GM19463 (cell line): ENCODE data around the gene ISLR.

Experiments
- ATAC-seq: cut with Tn5 transposase; IDR thresholded peaks from one replicate; pipeline ENCODE4 v1.9.1; 2021; ENCODE audit warnings: mild to moderate bottlenecking, moderate library complexity; ENCODE audit not compliant: unreplicated experiment

The ISLR gene

GRCh38 chr15:74209997-74210671, 36.6 kb downstream of the ISLR start:
- ATAC-seq: no peak

GRCh38 chr15:74210729-74211128, 37.2 kb downstream of the ISLR start:
- ATAC-seq: no peak

- ATAC-seq: no peak
Measured at GRCh38 chr15:74211656-74212055, 38.1 kb downstream of the ISLR start.

DNA sequence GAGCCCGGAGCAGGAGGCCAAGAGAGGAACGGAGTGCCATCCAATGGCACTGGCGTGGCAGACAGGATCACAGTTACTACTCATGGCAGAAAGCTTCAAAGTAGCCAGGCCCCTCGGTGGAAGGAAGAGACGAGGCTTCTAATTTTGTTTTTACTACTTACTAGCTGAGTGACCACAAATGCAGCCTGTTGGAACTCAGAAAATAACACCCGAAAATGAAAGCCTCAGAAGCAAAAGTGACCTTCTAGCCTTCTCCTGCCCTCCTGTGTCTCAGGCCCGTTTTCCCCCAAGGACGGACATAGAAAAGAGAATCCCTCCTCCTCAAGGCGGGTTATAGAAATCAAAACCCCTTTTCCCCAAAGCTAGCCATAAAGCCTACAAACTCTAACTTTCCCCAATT, 39.0 kb downstream of the ISLR start:
- ATAC-seq: no peak

GRCh38 chr15:74213858-74214284, 40.4 kb downstream of the ISLR start:
- ATAC-seq: no peak

DNA sequence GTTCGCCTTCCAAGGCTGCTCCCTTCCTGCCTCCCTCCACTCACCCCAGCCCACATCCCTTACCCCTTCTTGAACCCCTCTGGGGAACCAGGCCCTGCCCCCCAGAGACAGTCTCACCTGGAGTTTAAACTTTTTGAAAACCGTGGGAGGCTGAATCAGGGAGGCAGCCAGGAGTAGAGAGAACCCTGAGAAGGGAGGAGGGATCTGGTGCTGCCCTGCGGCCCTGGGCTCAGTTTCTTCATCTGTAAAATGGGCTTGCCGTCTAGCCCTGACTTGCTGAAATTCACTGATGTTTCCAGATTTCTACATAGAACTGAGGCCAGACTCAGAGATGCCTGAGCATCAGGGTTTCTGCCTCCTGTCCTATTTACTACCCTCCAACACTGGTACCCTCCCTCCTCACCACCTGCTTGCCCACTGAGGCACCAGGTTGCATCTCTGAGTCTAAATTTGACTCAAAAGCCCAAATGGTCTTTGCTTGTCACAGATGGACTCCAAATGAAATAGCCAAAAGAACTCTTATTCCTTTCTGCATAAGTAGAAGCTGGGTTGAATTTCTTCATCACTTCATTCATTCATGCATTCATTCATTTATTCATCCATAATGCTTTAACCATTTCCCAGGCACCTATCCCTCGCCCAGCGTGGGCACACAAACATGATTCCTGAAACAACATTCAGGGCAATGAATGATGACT, 41.0 kb downstream of the ISLR start:
- no peak for ATAC-seq

DNA sequence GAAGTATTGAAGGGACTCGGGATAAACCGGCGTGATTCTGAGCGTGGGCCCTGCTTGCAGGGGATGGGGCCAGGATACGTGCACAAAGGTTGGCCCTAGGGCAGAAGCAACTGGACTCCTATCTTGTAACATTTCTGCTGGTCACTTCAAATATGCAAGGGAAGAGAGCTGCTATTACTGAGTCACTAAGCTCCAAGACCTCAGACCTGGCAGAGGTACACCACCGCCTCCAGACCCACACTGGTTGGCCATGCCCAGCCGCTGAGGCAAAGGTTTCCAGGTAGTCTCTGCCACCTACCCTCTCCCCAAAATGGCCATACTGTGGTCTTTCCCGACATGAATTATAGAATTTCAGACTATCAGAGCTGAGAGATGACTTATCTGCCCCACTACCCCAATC, 42.4 kb downstream of the ISLR start:
- ATAC-seq: no peak

DNA sequence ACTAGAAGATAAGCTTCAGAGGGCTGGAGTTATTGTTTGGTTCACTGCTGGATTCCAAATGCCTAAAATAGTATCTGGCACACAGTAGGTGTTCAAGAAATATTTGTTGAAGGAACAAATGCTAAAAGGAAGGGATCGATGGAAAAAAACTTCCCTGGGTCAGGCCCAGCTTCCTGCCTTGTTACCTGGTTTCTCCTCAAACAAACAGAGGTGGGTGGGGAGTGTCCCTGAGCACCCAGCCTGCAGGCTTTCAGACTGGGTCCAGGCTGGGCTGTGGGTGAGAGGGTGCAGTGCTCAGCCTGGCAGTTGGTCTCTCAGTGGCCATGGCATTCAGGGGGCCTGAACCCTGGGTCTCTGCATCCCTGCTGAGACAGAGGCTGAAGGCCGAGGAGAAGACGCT, 43.4 kb downstream of the ISLR start:
- no peak for ATAC-seq

DNA sequence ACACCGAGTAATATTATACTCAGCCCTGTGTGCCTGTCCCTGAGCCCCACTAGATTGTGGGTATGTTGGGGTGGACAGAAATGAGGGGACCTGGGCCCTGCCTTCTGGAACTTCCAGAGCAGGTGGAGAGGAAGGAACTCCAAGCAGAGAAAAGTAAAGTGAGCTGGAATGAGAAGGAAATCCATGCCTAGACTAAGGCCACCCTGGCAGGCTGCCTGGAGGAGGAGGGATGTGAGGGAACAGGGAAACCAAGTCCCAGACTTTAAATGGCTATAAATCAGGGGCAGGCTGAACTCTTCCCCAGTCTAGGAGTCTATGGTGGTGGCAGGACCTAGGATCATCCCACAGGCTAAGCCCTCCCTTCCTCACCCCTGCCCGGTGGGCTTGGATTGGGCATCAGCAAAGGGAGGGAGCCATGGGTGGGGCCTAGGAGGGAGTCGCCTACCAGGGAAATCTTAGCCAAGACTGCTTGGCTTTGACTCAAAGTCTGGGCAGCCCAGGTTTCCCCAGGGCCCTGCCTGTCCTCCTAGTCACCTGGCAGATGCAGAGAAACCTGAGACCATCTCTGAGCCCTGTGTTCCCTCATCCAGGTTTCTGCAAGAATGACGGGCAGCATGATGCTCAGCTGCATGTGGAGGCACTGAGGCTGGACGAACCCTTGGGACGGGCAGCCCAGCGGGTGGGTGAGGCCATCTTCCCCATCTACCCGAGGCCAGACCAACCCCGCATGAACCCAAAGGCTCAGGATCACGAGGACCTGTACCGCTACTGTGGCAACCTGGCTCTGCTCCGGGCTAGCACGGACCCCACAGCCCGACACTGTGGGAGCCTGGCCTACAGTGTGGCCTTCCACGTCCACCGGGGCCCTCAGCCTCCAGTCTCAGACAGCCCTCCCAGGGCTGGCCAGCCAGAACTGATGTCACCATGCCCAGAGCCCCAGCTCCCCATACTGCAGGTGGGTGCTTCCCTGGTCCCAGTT, 44.7 kb downstream of the ISLR start:
- ATAC-seq: no peak

GRCh38 chr15:74220475-74221248, 47.2 kb downstream of the ISLR start:
- no peak for ATAC-seq

DNA sequence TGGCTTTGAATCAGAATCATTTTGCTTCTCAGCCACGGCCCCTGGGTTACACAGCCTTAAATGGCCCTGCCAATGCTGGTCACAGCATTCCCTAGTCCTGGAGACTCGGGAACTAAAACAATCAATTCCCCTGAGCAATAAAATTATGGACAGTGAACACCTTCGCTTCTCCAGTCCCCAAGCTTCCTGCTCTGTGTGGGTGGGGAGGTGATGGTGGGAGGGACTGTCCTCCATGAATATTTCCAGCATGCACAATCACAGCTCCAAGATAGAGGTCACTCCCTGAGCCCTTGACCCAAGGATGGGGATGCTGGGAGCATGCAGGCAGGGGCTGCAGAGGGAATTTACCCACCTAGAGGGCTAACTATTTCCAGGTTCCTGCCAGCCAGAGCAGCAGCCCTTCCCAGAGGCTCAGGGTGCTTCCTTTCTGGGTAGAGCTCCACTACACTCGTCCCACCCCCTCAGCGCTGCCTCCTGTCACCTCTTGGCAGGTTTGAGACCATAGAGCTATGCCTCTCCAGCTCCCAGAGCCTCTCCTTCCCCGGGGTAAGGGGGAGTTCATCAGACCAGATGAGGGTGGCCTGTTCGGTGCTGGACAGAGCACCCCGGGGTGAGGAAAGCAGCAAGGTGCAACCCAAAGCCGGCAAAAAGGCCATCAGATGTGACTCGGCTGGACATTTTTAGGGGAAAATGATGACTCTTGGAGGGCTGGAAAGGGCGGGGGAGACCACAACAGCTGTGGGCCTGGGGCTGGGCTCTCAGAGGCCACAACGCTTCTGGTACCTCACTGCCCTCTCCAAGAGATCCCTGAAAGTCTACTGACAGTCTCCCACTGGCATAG, 48.1 kb downstream of the ISLR start:
- ATAC-seq: no peak

- no peak for ATAC-seq
Measured at GRCh38 chr15:74222240-74223119, 49.0 kb downstream of the ISLR start.

DNA sequence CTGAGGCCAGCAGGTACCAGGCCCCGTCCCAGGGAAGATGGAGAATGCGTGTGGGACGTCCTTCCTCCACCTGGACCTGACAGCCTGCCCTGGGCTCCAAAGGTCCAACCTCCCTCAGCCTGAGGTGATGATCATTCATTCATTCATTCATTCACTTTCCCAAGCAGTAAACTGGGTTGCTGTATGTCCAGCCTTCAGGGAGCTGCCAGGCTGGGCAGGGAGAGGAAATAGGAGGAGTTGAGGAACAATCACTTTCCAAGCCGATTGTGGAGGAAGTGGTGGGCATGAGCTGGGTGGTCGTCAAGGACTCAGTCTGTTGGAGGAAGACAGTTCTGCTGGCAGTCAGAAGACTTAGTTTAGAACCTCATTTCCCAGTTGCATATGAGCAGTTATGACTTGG, 52.4 kb downstream of the ISLR start:
- ATAC-seq: no peak
